Uterus (tissue), 4 donors: ENCODE data around the gene DRD4. TPM values are rescaled to one million over a fixed set of nuclear protein-coding genes. Genes with fewer than 3 reads are reported as not detected.

Experiments used
- DNase-seq, 2 donors: peaks; one replicate each; pipeline ENCODE4 v3.0.0-alpha.2; 2019 to 2020
- H3K27ac ChIP-seq, 2 donors: fragments of 200-600 bp; sonication (generic); 1 replicate in 1 of 2; 2 replicates in 1 of 2; pipeline ENCODE4 v1.5.1; 2016 to 2018
- H3K27me3 ChIP-seq, 2 donors: fragments of 200-600 bp; sonication (generic); one replicate each; pipeline ENCODE4 v1.5.1; 2018 to 2019; ENCODE audit warnings: control low read depth in 1 of 2
- H3K36me3 ChIP-seq, 2 donors: fragments of 200-600 bp; sonication (generic); one replicate each; pipeline ENCODE4 v1.5.1; 2019; ENCODE audit warnings: control low read depth in 1 of 2
- H3K4me1 ChIP-seq, 2 donors: fragments of 200-600 bp; sonication (generic); one replicate each; pipeline ENCODE4 v1.5.1; 2018 to 2019; ENCODE audit warnings: control low read depth in 1 of 2
- H3K4me3 ChIP-seq, 2 donors: fragments of 200-600 bp; sonication (generic); 1 replicate in 1 of 2; 2 replicates in 1 of 2; pipeline ENCODE4 v1.5.1; 2018 to 2019; ENCODE audit warnings: mild to moderate bottlenecking in 1 of 2
- H3K9me3 ChIP-seq, 2 donors: fragments of 200-600 bp; sonication (generic); one replicate each; pipeline ENCODE4 v1.5.1; 2019; ENCODE audit warnings: control low read depth in 1 of 2
- CTCF ChIP-seq, 4 experiments: fragments of 200-600 bp in 2 of 4; fragments of 450-650 bp in 2 of 4; sonication (generic) in 2 of 4; IDR thresholded peaks; one replicate each; pipeline ENCODE4 v1.5.1; 2016 to 2019; ENCODE audit warnings: antibody characterized with exemption in 4 of 4, mild to moderate bottlenecking in 2 of 4, moderate library complexity in 1 of 4
- POLR2A ChIP-seq, 2 donors: fragments of 450-650 bp; IDR thresholded peaks; one replicate each; pipeline ENCODE4 v1.6.1; 2016; ENCODE audit warnings: antibody characterized with exemption in 2 of 2, mild to moderate bottlenecking in 1 of 2, moderate library complexity in 1 of 2
- intact Hi-C: fragments of 100-400 bp; cut with DNase I; formaldehyde crosslinking; loops from one replicate; pipeline ENCODE4 v1.15.1; 2023; ENCODE audit warnings: low total_unique reads
- total RNA-seq, 4 donors: library from RNA; depleted of rRNA in 3 of 4; stranded (reverse); fragments of >200 nt in 3 of 4; gene quantifications; one replicate each; pipeline versions ENCODE4 v1.1.0 to v1.2.4, GENCODE V29; 2014 to 2023
- donor health status: DM: yes; HTN: yes; CAD: no.

The DRD4 gene
- total RNA-seq, 4 donors from 2014 or later, result 4.5 TPM; not detected in 3

GRCh38 chr11:617912-618682, 19.0 kb upstream of the DRD4 start:
- Histone ChIP-seq H3K36me3 (no peaks in the 10 kb centered on the region), H3K27me3 (no peaks in the 10 kb centered on the region), H3K4me3 (no peak overlapping the region), H3K4me1 (peaks cover 0 to 7% of the 10 kb centered on the region in 2 donors), H3K27ac (no peak overlapping the region), H3K9me3 (no peaks in the 10 kb centered on the region)
- intact Hi-C loops, result no loop called here
- TF ChIP-seq CTCF (IDR thresholded peaks at IDR 0.05), result no peak
- no peak for TF ChIP-seq POLR2A (IDR thresholded peaks at IDR 0.05)
- DNase-seq, result peak in 1 of 2 donors; percentile 15

- no peaks in the 10 kb centered on the region for H3K36me3 ChIP-seq
- TF ChIP-seq CTCF (IDR thresholded peaks at IDR 0.05), result no peak
- no peak for TF ChIP-seq POLR2A (IDR thresholded peaks at IDR 0.05)
- DNase-seq, result no peak
- no peaks in the 10 kb centered on the region for H3K27me3 ChIP-seq
- no peak overlapping the region for H3K27ac ChIP-seq
- H3K4me3 ChIP-seq, result no peak overlapping the region
- H3K4me1 ChIP-seq, result peaks cover 0 to 7% of the 10 kb centered on the region in 2 donors
- intact Hi-C loops, result no loop called here
- no peaks in the 10 kb centered on the region for H3K9me3 ChIP-seq
These were observed 18.0 kb upstream of the DRD4 start for GRCh38 chr11:618856-619627.

- H3K4me1 ChIP-seq, result peaks cover 0 to 7% of the 10 kb centered on the region in 2 donors
- H3K36me3 ChIP-seq, result no peaks in the 10 kb centered on the region
- H3K4me3 ChIP-seq, result no peak overlapping the region
- H3K27me3 ChIP-seq, result no peaks in the 10 kb centered on the region
- no peak overlapping the region for H3K27ac ChIP-seq
- no peaks in the 10 kb centered on the region for H3K9me3 ChIP-seq
- DNase-seq, result no peak
- intact Hi-C loops, result no loop called here
- TF ChIP-seq POLR2A (IDR thresholded peaks at IDR 0.05) (no peak), CTCF (IDR thresholded peaks at IDR 0.05) (no peak)
These were observed 17.4 kb upstream of the DRD4 start for GRCh38 chr11:619628-620050.

- Histone ChIP-seq H3K27me3 (no peaks in the 10 kb centered on the region), H3K4me1 (peaks cover 0 to 7% of the 10 kb centered on the region in 2 donors), H3K27ac (no peak overlapping the region), H3K36me3 (no peaks in the 10 kb centered on the region), H3K9me3 (no peaks in the 10 kb centered on the region), H3K4me3 (no peak overlapping the region)
- intact Hi-C loops, result no loop called here
- no peak for DNase-seq
- TF ChIP-seq CTCF (IDR thresholded peaks at IDR 0.05) (no peak), POLR2A (IDR thresholded peaks at IDR 0.05) (no peak)
These were observed 16.9 kb upstream of the DRD4 start for GRCh38 chr11:620201-620600.
